Caki2 (cell line): ENCODE data around the gene PTPRD. TPM values are rescaled to one million over a fixed set of nuclear protein-coding genes. Genes with fewer than 3 reads are reported as not detected.
"Not testable (repeated sequence)": the region's sequence is repeated elsewhere in the genome, so short reads cannot be mapped to it uniquely, and the experiment has no call there.

Experiments
- DNase-seq: peaks from one replicate; pipeline ENCODE4 v3.0.0-alpha.2; 2015; ENCODE audit warnings: low read depth
- in situ Hi-C: cut with HindIII; loops from 2 replicates; pipeline ENCODE4 v1.10.0; 2016; ENCODE audit warnings: low sequenced_read_pairs, low pct_unique_long_range_greater_than_20kb, mixed read lengths
- total RNA-seq: library from RNA; depleted of rRNA; stranded (reverse); fragments of >200 nt; shearing (Covaris generic); gene quantifications from 2 replicates; pipeline ENCODE4 v1.2.3, GENCODE V29; 2014; ENCODE audit warnings: low replicate concordance

PTPRD gene
- total RNA-seq, 1 experiment from 2014 or later: 1.1 TPM

DNA sequence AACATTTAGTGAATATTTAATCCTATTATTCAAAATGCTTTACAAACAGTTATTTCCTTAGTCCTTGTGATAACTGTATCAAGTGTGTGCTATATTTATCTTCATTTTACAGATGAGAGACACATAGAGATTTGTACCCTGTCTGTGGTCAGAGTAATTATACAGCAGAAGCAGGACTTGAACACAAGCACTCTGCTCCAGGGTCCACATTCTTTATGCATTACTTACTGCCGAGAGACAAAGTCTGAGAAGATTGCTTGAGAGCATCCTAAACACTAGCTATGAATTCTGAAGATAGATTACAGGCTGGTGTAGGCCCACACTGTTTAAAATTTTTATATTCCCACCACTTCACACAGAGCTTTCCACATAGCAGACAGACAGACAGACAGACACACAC is 1887.2 kb downstream of the PTPRD start:
- in situ Hi-C loops: no loop called here
- no peak for DNase-seq

DNA sequence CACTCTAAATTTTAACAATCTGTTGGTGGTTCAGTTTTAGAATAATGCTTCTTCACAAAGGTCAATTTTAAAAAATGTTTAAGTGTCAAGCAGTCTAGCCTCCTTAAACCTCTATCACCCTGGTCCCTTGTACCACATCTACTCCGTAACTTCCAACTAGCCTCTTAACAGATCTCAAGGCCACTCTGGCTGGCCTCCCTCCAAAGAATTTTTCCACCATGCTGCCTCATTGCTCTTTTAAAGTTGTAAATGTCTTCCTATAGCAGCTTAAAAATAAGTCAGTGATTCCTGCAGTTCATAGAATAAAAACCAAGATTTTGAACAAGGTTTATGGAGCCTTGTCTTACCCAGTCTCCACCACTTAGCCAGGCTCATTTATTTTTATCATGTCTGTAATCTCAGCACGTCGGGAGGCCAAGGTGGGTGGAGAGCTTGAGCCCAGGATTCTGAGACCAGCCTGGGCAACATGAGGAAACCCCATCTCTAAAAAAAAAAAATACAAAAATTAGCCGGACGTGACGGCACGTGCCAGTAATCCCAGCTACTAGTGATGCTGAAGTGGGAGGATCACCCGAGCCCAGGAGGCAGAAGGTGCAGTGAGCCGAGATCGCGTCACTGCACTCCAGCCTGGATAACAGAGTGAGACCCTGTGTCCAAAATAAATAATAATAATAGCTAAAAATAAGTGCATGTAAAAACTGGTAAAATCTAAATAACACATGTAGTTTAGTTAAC is 1888.4 kb downstream of the PTPRD start:
- no peak for DNase-seq
- in situ Hi-C loops: no loop called here

DNA sequence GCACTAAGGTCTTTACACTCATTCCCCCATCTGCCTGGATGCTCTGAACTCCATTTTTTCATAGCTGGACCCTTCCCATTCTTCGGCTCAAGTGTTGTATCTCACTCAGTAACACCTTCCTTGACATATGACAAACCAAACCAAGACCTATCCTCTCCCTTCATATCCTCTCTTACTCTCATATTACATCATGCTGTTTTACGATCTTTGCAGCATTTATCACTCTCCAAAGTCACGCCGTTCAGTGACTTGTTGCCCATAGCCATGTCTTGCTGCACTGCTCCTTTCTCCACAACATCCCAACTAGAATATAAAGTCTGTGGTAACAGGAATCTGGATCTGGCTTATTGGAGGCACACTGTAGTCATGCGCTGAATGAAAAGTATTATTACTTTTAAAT is 1889.6 kb downstream of the PTPRD start:
- DNase-seq: no peak
- in situ Hi-C loops: no loop called here

DNA sequence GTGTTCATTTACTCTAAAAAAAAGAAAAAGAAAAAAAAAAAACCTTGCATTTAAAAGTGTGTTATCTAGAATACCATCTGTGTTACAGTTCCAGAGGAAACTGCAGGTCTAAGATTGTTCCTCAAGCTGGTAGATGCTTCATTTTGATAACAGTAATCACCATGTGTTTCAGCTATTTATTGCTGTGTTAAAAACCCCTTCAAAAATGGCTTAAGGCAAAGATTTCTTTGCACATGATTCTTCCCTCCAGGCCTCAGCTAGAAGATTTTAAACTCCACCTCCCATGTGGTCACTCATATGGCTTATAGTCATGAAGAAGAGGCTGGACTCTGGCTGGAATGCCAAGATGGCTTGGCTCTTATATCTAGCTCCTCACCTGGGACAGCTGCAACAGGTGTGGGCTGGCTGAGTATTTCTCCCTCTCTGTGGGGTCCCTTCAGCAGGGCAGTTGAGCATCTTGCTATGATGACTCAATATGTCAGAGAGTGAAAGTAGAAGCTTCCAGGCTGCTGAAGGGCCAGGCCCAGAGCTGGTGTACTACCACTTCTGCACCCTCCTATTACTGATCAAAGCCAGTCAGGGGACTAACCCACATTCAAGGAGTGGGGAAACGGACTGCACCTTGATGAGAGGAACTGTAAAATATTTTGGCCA is 1892.8 kb downstream of the PTPRD start:
- in situ Hi-C loops: no loop called here

DNA sequence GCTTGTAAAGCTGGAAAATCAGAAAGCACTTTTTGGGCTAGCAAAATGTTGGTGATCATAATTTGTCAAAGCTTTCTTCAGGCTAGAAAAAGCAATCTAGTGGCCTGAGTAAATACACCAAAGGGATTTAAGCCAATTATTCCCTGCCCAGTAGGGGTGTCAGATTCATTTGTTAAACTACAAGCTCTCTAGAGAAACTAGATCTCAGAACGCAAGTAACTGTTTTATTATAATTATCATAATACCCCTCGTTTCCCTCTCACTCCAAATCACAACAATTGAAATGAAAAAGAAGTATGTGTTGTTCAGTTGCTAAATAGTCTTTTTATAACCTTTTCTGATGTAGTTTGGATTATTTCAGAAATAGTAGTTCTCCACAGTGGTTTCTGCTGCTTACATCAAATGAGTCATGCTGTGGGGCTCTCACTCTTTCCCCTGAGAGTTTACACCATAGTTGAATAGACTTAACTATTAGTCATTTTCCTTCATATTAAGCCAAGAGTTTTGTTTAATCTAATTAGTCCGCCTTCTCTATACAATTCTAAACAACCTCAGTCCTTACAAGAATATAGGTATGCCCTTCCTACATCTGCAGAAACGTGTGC is 1894.6 kb downstream of the PTPRD start:
- no peak for DNase-seq
- in situ Hi-C loops: no loop called here

More for the DNA sequence above, 1892.8 kb downstream of the PTPRD start:
- DNase-seq: no peak

GRCh38 chr9:8717146-8717545 is 1895.7 kb downstream of the PTPRD start:
- in situ Hi-C loops: no loop called here
- DNase-seq: peak; percentile 19

- no peak for DNase-seq
- in situ Hi-C loops: no loop called here
Measured at GRCh38 chr9:8715788-8716187, 1897.0 kb downstream of the PTPRD start.

DNA sequence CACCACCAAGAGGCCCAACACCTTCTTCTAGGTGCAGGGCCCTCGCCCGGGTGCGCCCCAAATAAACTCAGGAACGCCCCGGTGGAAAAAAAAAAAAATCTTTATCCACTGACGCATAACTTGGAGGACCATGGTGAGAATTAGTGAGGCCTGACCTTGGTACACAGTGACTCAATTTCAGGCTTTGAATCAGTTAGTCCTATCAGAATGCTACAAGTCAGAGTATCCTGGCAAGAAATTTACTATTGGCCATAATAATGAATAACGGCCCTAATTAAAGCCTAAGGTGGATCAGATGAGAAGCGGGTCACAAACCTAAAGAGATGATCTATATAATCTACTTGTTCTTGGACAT is 1899.0 kb downstream of the PTPRD start:
- DNase-seq: no peak
- in situ Hi-C loops: no loop called here

DNA sequence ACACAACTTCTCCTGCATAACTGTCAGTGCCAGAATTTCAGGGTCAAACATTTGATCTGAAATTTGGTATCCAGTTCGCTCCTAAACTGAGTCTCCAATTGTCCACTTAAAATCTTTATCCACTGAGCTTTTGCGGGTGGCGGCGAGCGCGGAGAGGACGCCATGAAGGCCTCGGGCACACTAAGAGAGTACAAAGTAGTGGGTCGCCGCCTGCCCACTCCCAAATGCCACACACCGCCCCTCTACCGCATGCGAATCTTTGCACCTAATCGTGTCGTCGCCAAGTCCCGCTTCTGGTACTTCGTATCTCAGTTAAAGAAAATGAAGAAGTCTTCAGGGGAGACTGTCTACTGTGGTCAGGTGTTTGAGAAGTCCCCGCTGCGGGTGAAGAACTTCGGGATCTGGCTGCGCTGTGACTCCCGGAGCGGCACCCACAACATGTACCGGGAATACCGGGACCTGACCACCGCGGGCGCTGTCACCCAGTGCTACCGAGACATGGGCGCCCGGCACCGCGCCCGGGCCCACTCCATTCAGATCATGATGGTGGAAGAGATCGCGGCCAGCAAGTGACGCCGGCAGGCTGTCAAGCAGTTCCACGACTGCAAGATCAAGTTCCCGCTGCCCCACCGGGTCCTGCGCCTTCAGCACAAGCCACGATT is 1899.5 kb downstream of the PTPRD start:
- in situ Hi-C loops: no loop called here

GRCh38 chr9:8709731-8710130 is 1903.1 kb downstream of the PTPRD start:
- in situ Hi-C loops: no loop called here
- no peak for DNase-seq

More for the DNA sequence above, 1899.5 kb downstream of the PTPRD start:
- no peak for DNase-seq

DNA sequence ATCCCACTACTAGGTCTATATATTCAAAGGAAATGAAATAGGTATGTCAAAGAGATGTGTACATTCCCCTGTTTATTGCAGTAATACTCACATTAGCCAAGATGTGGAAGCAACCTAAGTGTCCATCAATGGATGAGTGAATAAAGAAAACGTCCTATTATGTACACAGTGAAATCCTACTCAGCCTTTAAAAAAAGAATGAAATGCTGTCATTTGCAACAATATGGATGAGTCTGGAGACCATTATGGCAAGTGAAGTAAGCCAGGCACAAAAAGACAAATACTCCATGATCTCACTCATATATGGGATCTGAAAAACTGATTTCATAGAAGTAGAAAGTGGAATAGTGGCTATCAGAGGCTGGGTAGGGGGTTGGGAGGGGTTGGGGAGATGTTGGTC is 1904.1 kb downstream of the PTPRD start:
- in situ Hi-C loops: no loop called here
- DNase-seq: no peak

DNA sequence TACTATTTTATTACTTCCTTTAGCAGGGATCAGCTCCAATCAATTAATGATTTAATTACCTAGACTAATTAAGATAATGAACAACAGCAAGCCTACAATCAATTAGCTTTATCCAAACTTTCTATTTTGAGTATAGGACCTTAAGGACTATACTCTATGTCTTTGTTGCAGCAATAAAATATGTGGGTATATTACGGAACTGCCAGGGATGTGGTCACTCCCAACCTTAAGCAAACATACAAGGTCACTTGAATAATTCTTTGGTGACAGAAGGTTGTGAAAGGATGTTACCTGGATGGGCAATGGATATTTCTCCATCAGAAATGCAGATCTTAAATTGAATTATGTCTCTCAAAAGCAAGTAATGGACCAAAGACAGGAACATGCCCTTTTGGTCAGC is 1905.8 kb downstream of the PTPRD start:
- in situ Hi-C loops: no loop called here
- DNase-seq: no peak

DNA sequence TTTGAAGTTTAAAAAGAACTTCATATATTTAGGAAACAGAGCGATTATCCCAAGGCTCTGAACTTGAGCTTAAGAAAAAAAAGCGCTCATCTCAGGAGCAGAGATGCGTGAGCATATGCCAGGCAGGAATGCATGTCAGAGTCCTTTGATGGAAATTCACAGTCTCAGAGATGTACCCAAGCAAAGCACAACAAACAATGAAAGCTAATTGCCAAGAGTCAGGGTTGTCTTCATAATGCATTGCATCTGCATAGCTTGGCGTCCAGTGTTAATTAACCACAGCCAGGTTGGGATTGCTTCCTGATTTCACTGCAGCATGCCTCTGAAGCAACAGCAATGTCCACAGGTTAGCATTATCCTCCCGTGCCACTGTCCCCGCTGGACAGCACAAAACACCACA is 1906.3 kb downstream of the PTPRD start:
- no peak for DNase-seq
- in situ Hi-C loops: no loop called here

DNA sequence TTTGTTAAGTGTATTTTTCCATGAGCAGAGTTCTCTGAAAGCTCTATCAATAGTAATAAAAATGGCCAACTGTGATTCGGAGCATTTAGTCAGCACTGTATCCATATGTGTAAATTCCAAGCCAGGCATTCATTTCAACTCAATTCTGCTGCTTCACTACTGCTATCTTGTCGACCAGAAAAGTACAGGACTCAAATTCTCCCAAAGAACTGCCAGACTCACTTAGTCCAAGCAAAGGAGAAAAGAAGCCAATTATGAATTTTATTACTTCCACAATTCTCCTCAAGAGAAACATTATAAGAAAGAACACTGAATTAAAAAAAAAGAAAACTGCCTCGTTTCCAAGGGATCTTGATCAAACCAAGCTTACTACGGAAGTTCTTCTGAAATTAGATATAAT is 1906.9 kb downstream of the PTPRD start:
- no peak for DNase-seq
- in situ Hi-C loops: no loop called here

- in situ Hi-C loops: no loop called here
- DNase-seq: no peak
Measured at GRCh38 chr9:8703904-8704303, 1908.9 kb downstream of the PTPRD start.

DNA sequence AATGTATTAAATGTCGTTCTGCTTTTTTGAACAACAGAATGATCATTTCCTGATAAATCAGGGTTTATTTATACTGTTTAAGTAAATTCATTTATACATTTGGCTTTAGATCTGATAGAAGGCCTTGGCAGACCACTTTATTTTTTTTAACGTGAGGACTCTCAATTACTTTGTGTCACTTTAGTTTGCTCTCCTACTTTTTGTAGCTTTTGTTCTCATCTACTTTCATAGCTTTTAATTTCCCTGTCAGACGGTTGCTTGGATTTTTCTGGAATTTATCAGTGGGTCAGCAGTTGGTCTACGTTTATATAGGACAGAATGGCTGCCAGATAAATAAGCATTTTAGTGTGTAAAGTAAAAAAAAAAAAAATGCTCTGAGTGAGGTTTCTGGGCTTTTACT is 1910.9 kb downstream of the PTPRD start:
- in situ Hi-C loops: no loop called here
- DNase-seq: no peak

- in situ Hi-C loops, DNase-seq: not testable (repeated sequence)
Measured at GRCh38 chr9:8697565-8697964, 1915.2 kb downstream of the PTPRD start.

DNA sequence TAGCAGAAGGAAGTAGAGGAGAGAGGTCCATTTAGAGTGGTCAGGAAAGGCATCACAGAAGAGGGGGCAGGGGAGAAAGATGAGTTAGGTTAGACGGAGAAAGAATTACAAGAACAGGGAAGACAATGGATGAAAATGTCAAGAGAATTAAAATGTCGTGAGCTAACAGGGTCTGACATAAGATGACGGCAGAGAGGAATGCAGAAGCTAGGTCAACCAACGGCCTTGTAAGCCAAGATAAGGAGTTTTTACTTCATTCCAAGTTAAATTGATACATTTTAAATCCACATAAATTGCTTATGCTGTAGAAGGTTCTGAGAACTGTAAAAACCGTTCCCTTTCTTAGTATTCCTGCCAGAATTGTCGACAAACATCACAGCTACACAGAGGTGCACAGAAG is 1916.3 kb downstream of the PTPRD start:
- no peak for DNase-seq
- in situ Hi-C loops: no loop called here

- in situ Hi-C loops: no loop called here
- no peak for DNase-seq
Measured at GRCh38 chr9:8694983-8695588, 1917.7 kb downstream of the PTPRD start.
